K562 (cell line): Measurements from ENCODE around the gene G6PD. TPM values are rescaled to one million over a fixed set of nuclear protein-coding genes. Genes with fewer than 3 reads are reported as not detected.

Experiments used
- ARID3B ChIP-seq: fragments of 250-450 bp; sonication (Bioruptor Pico); IDR thresholded peaks from 2 replicates; pipeline ENCODE4 v1.4.0; 2020; ENCODE audit warnings: borderline replicate concordance
- ARID4B ChIP-seq: sonication (generic); formaldehyde crosslinking; IDR thresholded peaks from 2 replicates; pipeline ENCODE4 v1.8.0; 2022; ENCODE audit warnings: mild to moderate bottlenecking, missing genetic modification reagents
- BHLHE40 ChIP-seq: IDR thresholded peaks from 2 replicates; pipeline ENCODE4 v1.6.1; 2011; ENCODE audit warnings: low read length, improper control_type of control experiment
- CEBPB ChIP-seq: fragments of 450-650 bp; IDR thresholded peaks from 2 replicates; pipeline ENCODE4 v1.6.1; 2016; ENCODE audit warnings: missing genetic modification characterization, missing compliant biosample characterization
- E2F6 ChIP-seq, 2 experiments: IDR thresholded peaks; 2 replicates each; pipeline ENCODE4 v1.6.1; 2011; ENCODE audit warnings: borderline replicate concordance in 1 of 2, control low read depth in 1 of 2, low read depth in 1 of 2, low read length in 1 of 2, mild to moderate bottlenecking in 1 of 2, mixed read lengths in 1 of 2, moderate library complexity in 1 of 2; ENCODE audit not compliant: insufficient read depth in 1 of 2, insufficient read length in 1 of 2, poor library complexity in 1 of 2, severe bottlenecking in 1 of 2; ENCODE audit errors: extremely low read depth in 1 of 2
- FOXM1 ChIP-seq, 2 experiments: fragments of 450-650 bp in 1 of 2; sonication (generic) in 1 of 2; formaldehyde crosslinking in 1 of 2; IDR thresholded peaks; 2 replicates each; pipeline versions ENCODE4 v1.6.1 to v1.9.0; 2017 to 2022; ENCODE audit warnings: low read depth in 2 of 2, mild to moderate bottlenecking in 2 of 2, missing genetic modification reagents in 1 of 2, moderate library complexity in 1 of 2
- JUND ChIP-seq, 2 experiments: IDR thresholded peaks; 2 replicates in 1 of 2; 3 replicates in 1 of 2; pipeline ENCODE4 v1.6.1; 2011; ENCODE audit warnings: borderline replicate concordance in 2 of 2, low read depth in 2 of 2, low read length in 2 of 2, improper control_type of control experiment in 1 of 2, missing biosample characterization in 1 of 2, missing genetic modification characterization in 1 of 2, missing genetic modification reagents in 1 of 2
- KAT2B ChIP-seq: IDR thresholded peaks from one replicate; pipeline ENCODE4 v1.6.1; 2012; ENCODE audit warnings: low read depth, mild to moderate bottlenecking, control low read depth, inconsistent platforms, low read length, moderate library complexity
- POLR2AphosphoS2 ChIP-seq: IDR thresholded peaks from 2 replicates; pipeline ENCODE4 v1.6.1; 2012; ENCODE audit warnings: low read length, improper control_type of control experiment
- TCF3 ChIP-seq: sonication (generic); formaldehyde crosslinking; IDR thresholded peaks from 2 replicates; pipeline ENCODE4 v1.4.0; 2020; ENCODE audit warnings: mild to moderate bottlenecking, missing genetic modification reagents
- YY1 ChIP-seq, 3 experiments: IDR thresholded peaks; 2 replicates each; pipeline ENCODE4 v1.6.1; 2011; ENCODE audit warnings: low read length in 2 of 3, mild to moderate bottlenecking in 2 of 3, moderate library complexity in 2 of 3, borderline replicate concordance in 1 of 3, control low read depth in 1 of 3, low read depth in 1 of 3; ENCODE audit not compliant: insufficient read depth in 3 of 3, insufficient replicate concordance in 2 of 3, control insufficient read depth in 1 of 3, insufficient read length in 1 of 3; ENCODE audit errors: extremely low read depth in 1 of 3
- ZBTB1 ChIP-seq: sonication (generic); formaldehyde crosslinking; IDR thresholded peaks from 2 replicates; pipeline ENCODE4 v1.8.1; 2023; ENCODE audit warnings: missing genetic modification reagents, low read depth, mild to moderate bottlenecking, borderline replicate concordance
- ZNF165 ChIP-seq: fragments of 250-450 bp; sonication (Bioruptor Pico); IDR thresholded peaks from 2 replicates; pipeline ENCODE4 v1.4.0; 2020; ENCODE audit warnings: borderline replicate concordance
- ZNF280B ChIP-seq: fragments of 250-450 bp; sonication (Bioruptor Pico); IDR thresholded peaks from 2 replicates; pipeline ENCODE4 v1.5.1; 2021; ENCODE audit warnings: mild to moderate bottlenecking
- polyA plus RNA-seq, 8 experiments: library from polyadenylated mRNA; depleted of rRNA in 4 of 8; stranded (reverse) in 5 of 8; unstranded in 3 of 8; fragments of >200 nt; fragmentation: Nextera tagmentation in 2 of 8; fragmentation: Illumina TruSeq in 1 of 8; extraction: Ambion mirVana in 2 of 8; extraction: Trizol in 1 of 8; gene quantifications; 2 replicates each; pipeline versions ENCODE4 v1.2.1 to v1.2.3, GENCODE V29; 2011 to 2014; ENCODE audit warnings: inconsistent platforms in 1 of 8, missing spikeins in 1 of 8
- total RNA-seq, 7 experiments: library from RNA; depleted of rRNA in 6 of 7; stranded (reverse); fragments of >200 nt in 6 of 7; fragmentation: Illumina TruSeq in 2 of 7; extraction: Trizol in 2 of 7; gene quantifications; 2 replicates each; pipeline versions ENCODE4 v1.2.1 to v1.2.3, GENCODE V29; 2011 to 2021; ENCODE audit warnings: low replicate concordance in 1 of 7

G6PD gene
- total and polyA plus RNA-seq, 9 of the 15 experiments (the other 6 are each of a cell fraction or from before 2014, with no cell fraction given): 2.9 to 222 (median 66.4) TPM

- no peak for TF ChIP-seq FOXM1 (IDR thresholded peaks at IDR 0.05; ENCODE audit: low read depth)
- TF ChIP-seq FOXM1 (CRISPR knock-in tag; IDR thresholded peaks at IDR 0.05; ENCODE audit: low read depth): no peak
- no peak for TF ChIP-seq ARID3B (CRISPR knock-in tag)
- no peak for TF ChIP-seq JUND (IDR thresholded peaks at IDR 0.05; ENCODE audit: borderline replicate concordance, low read depth, low read length)
- TF ChIP-seq JUND (tag; IDR thresholded peaks at IDR 0.05; ENCODE audit: borderline replicate concordance, low read depth, low read length): no peak
- TF ChIP-seq YY1 (IDR thresholded peaks at IDR 0.05; ENCODE audit: borderline replicate concordance in 1 of 3, control insufficient read depth in 1 of 3, extremely low read depth in 1 of 3, insufficient read depth in 3 of 3, insufficient read length in 1 of 3, insufficient replicate concordance in 2 of 3, low read depth in 1 of 3, low read length in 2 of 3): peak in 1 of 3 experiments; percentile 4
- no peak for TF ChIP-seq CEBPB
- TF ChIP-seq ZBTB1 (CRISPR knock-in tag): no peak
- peak; percentile 69 for TF ChIP-seq POLR2AphosphoS2
- TF ChIP-seq ARID4B (CRISPR knock-in tag): 0 out of 2 replicates have a peak, but pooled peaks have one; percentile 46
- no peak for TF ChIP-seq E2F6 (IDR thresholded peaks at IDR 0.05; ENCODE audit: borderline replicate concordance in 1 of 2, extremely low read depth in 1 of 2, insufficient read depth in 1 of 2, insufficient read length in 1 of 2, low read depth in 1 of 2, low read length in 1 of 2, poor library complexity in 1 of 2, severe bottlenecking in 1 of 2)
- TF ChIP-seq ZNF280B (CRISPR knock-in tag): no peak
- no peak for TF ChIP-seq TCF3 (CRISPR knock-in tag)
- TF ChIP-seq KAT2B: no peak
- TF ChIP-seq ZNF165 (CRISPR knock-in tag): no peak
- TF ChIP-seq BHLHE40: no peak
These were observed 63.3 kb downstream of the G6PD start (continued) for GRCh38 chrX:154483325-154483724.
